OCI-LY1 (cell line): ENCODE data around the gene HECW1.

ENCODE experiments used
- H2AFZ ChIP-seq: fragments of 200-600 bp; sonication (generic), shearing (Covaris generic); 2 replicates; pipeline ENCODE4 v1.6.0; 2014; ENCODE audit warnings: antibody characterized with exemption, mild to moderate bottlenecking, low read length
- H3F3A ChIP-seq: fragments of 200-600 bp; sonication (generic), shearing (Covaris generic); 2 replicates; pipeline ENCODE4 v1.6.0; 2014; ENCODE audit warnings: mild to moderate bottlenecking, antibody characterized with exemption, low read length, moderate library complexity; ENCODE audit not compliant: insufficient read depth
- H3K27ac ChIP-seq: fragments of 200-600 bp; sonication (generic); 2 replicates; pipeline ENCODE4 v1.5.1; 2014; ENCODE audit warnings: low read length, mixed run types, mild to moderate bottlenecking, low read depth; ENCODE audit not compliant: poor library complexity, severe bottlenecking
- H3K27me3 ChIP-seq: fragments of 200-600 bp; sonication (generic); 2 replicates; pipeline ENCODE4 v1.6.0; 2014; ENCODE audit warnings: antibody characterized with exemption, mild to moderate bottlenecking, low read length, moderate library complexity; ENCODE audit not compliant: insufficient read depth
- H3K36me3 ChIP-seq: fragments of 200-600 bp; sonication (generic); 2 replicates; pipeline ENCODE4 v1.6.1; 2014; ENCODE audit warnings: mild to moderate bottlenecking, antibody characterized with exemption, low read length, moderate library complexity, mixed read lengths; ENCODE audit not compliant: insufficient read depth
- H3K4me1 ChIP-seq: fragments of 200-600 bp; sonication (generic); 2 replicates; pipeline ENCODE4 v1.5.1; 2014; ENCODE audit warnings: mild to moderate bottlenecking, low read length, moderate library complexity; ENCODE audit not compliant: insufficient read depth, severe bottlenecking
- H3K4me2 ChIP-seq: fragments of 200-600 bp; sonication (generic), shearing (Covaris generic); 2 replicates; pipeline ENCODE4 v1.6.1; 2014; ENCODE audit warnings: low read length
- H3K4me3 ChIP-seq: fragments of 200-600 bp; sonication (generic); 2 replicates; pipeline ENCODE4 v1.5.1; 2014; ENCODE audit warnings: low read length, low read depth, mild to moderate bottlenecking, mixed read lengths; ENCODE audit not compliant: poor library complexity, severe bottlenecking
- H3K79me2 ChIP-seq: fragments of 200-600 bp; shearing (Covaris generic); 2 replicates; pipeline ENCODE4 v1.6.1; 2016; ENCODE audit warnings: mixed run types, low read length, mixed read lengths; ENCODE audit not compliant: insufficient read depth
- H3K9ac ChIP-seq: fragments of 200-600 bp; sonication (generic), shearing (Covaris generic); 2 replicates; pipeline ENCODE4 v1.6.1; 2014; ENCODE audit warnings: mild to moderate bottlenecking, low read length, mixed read lengths
- H3K9me2 ChIP-seq: fragments of 200-600 bp; sonication (generic), shearing (Covaris generic); 2 replicates; pipeline ENCODE4 v1.6.1; 2014; ENCODE audit warnings: low read depth, mild to moderate bottlenecking, low read length, mixed read lengths
- H3K9me3 ChIP-seq: fragments of 200-600 bp; shearing (Covaris generic); 2 replicates; pipeline ENCODE4 v1.6.1; 2014; ENCODE audit warnings: low read length, mixed read lengths
- H4K20me1 ChIP-seq: fragments of 200-600 bp; sonication (generic), shearing (Covaris generic); 2 replicates; pipeline ENCODE4 v1.6.0; 2016; ENCODE audit warnings: mild to moderate bottlenecking, low read length; ENCODE audit not compliant: insufficient read depth
- EZH2 ChIP-seq: fragments of 200-600 bp; sonication (generic), shearing (Covaris generic); IDR thresholded peaks from 2 replicates; pipeline ENCODE4 v1.8.0; 2017; ENCODE audit warnings: borderline replicate concordance, mixed run types, mild to moderate bottlenecking, antibody characterized with exemption, low read length, moderate library complexity, mixed read lengths
- TF ChIP-seq, protein P1 (sequence below): fragments of 200-600 bp; sonication (generic), shearing (Covaris generic); IDR thresholded peaks from 2 replicates; pipeline ENCODE4 v1.5.1; 2017; ENCODE audit warnings: mild to moderate bottlenecking, antibody characterized with exemption, low read length, moderate library complexity, mixed read lengths

HECW1 gene

DNA sequence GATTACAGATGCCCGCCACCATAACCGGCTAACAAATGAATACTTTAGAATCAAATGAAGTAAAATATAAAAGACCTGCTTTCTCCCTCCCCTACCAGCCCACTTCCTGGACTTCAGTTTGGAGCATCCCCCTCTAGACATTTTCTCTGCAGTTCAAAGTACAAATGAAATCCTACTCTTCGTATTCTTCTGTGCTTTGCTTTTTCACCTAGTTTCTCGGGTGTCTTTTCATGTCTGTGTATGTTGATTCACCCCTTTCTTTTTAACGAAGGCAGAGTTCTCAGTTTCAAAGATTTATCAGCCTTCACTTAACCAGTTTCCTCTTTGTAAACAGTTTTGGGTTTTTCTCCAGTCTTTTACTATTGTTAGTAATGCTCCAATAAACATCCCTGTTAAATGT, 324.6 kb downstream of the HECW1 start:
- no peaks in the 10 kb centered on the region for H3K27me3 ChIP-seq
- no peaks in the 10 kb centered on the region for H3K9me3 ChIP-seq
- no peak overlapping the region for H3K27ac ChIP-seq
- TF ChIP-seq EZH2 = no peak
- no peaks in the 10 kb centered on the region for H3K36me3 ChIP-seq
- H3F3A ChIP-seq = no peaks in the 10 kb centered on the region
- H3K9me2 ChIP-seq = no peaks in the 10 kb centered on the region
- H3K79me2 ChIP-seq = no peaks in the 10 kb centered on the region
- H3K4me1 ChIP-seq = no peaks in the 10 kb centered on the region
- H4K20me1 ChIP-seq = no peaks in the 10 kb centered on the region
- H2AFZ ChIP-seq = no peak overlapping the region
- no peak overlapping the region for H3K9ac ChIP-seq
- H3K4me3 ChIP-seq = no peak overlapping the region
- no peak overlapping the region for H3K4me2 ChIP-seq

DNA sequence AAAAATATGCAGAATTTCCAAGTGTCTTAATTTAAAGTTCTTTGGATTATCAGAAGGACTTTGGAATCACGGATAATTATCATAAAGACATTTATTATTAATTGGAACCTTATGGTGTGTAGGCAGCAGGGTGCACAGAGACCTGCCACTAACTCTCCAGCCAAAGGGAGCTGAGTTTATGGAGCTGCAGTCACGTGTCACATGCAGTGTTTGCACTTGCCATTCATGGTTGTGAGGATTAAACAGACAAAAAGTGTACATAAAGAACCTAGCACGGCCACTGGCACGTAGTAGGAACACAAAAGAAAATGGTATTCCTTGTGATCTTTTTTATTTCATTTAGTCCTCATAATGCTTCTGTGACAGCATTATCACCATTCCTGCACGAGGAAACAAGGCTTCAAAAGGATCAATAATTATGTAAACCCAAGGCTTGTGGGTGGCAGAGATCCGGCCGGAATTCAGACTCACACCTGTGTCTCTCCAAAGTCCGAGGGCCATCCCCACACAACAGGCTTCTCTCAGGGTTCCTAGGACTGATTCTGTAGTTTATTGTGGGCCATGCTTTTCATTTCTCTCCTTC, 326.5 kb downstream of the HECW1 start:
- H3K9me2 ChIP-seq = no peaks in the 10 kb centered on the region
- no peak overlapping the region for H3K4me2 ChIP-seq
- H3K36me3 ChIP-seq = no peaks in the 10 kb centered on the region
- no peaks in the 10 kb centered on the region for H3K9me3 ChIP-seq
- no peak overlapping the region for H3K27ac ChIP-seq
- no peaks in the 10 kb centered on the region for H3K4me1 ChIP-seq
- no peak for TF ChIP-seq EZH2
- TF ChIP-seq, protein P1, sequence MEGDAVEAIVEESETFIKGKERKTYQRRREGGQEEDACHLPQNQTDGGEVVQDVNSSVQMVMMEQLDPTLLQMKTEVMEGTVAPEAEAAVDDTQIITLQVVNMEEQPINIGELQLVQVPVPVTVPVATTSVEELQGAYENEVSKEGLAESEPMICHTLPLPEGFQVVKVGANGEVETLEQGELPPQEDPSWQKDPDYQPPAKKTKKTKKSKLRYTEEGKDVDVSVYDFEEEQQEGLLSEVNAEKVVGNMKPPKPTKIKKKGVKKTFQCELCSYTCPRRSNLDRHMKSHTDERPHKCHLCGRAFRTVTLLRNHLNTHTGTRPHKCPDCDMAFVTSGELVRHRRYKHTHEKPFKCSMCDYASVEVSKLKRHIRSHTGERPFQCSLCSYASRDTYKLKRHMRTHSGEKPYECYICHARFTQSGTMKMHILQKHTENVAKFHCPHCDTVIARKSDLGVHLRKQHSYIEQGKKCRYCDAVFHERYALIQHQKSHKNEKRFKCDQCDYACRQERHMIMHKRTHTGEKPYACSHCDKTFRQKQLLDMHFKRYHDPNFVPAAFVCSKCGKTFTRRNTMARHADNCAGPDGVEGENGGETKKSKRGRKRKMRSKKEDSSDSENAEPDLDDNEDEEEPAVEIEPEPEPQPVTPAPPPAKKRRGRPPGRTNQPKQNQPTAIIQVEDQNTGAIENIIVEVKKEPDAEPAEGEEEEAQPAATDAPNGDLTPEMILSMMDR = no peak
- H3K79me2 ChIP-seq = no peaks in the 10 kb centered on the region
- 0 out of 2 replicates have a peak, but pooled peaks cover 3% of the 10 kb centered on the region for H3K27me3 ChIP-seq
- no peaks in the 10 kb centered on the region for H3F3A ChIP-seq
- H2AFZ ChIP-seq = no peak overlapping the region
- H4K20me1 ChIP-seq = no peaks in the 10 kb centered on the region
- H3K4me3 ChIP-seq = no peak overlapping the region
- no peak overlapping the region for H3K9ac ChIP-seq

DNA sequence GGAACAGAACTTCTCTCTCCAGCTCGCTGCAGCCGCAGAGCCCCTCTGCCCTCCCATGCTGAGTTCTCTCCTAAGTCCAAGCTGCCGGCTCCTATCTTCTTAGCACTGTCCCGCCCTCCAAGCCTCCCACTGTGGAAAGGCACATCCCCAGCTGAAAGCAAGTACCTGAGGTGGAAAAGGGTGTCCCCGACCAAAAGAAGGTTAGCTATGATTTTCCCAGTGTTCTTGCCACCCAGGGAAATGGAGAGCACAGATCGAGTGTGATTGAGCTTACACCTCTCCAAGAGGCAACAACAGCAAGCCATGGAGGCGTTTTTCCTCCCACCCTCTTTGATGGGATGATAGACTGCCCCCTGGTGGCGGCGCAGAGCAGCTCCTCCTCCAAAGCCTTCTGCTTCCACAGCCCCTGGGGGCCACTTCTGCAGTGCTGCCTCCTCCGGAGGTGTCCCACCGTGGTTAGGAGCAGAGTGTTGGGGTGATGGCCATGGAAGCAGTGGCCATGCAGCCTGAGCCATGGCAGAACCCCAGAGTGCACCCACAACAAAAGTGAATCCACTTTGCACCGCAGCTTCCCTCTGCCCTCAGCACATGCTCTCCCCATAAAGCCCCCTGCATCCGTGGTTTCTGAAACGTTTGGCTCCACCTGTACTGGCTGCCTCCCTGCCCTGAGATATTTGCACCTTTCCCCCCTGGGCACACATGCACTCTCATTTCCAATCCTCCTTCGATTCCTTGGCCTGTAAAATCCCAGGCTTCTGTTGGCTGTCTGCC, 327.4 kb downstream of the HECW1 start:
- H3K36me3 ChIP-seq = no peaks in the 10 kb centered on the region
- no peaks in the 10 kb centered on the region for H3K4me1 ChIP-seq
- no peaks in the 10 kb centered on the region for H3K9me3 ChIP-seq
- no peak overlapping the region for H3K4me2 ChIP-seq
- H3F3A ChIP-seq = no peaks in the 10 kb centered on the region
- no peak overlapping the region for H3K27ac ChIP-seq
- TF ChIP-seq EZH2 = no peak
- TF ChIP-seq, protein P1 = peak; percentile 95
- 0 out of 2 replicates have a peak, but pooled peaks cover 3% of the 10 kb centered on the region for H3K27me3 ChIP-seq
- no peak overlapping the region for H3K9ac ChIP-seq
- H3K4me3 ChIP-seq = no peak overlapping the region
- H3K79me2 ChIP-seq = no peaks in the 10 kb centered on the region
- H4K20me1 ChIP-seq = no peaks in the 10 kb centered on the region
- H2AFZ ChIP-seq = no peak overlapping the region
- H3K9me2 ChIP-seq = no peaks in the 10 kb centered on the region
